ENCODE measurements around the gene ABCC3.

ABCC3 gene

DNA sequence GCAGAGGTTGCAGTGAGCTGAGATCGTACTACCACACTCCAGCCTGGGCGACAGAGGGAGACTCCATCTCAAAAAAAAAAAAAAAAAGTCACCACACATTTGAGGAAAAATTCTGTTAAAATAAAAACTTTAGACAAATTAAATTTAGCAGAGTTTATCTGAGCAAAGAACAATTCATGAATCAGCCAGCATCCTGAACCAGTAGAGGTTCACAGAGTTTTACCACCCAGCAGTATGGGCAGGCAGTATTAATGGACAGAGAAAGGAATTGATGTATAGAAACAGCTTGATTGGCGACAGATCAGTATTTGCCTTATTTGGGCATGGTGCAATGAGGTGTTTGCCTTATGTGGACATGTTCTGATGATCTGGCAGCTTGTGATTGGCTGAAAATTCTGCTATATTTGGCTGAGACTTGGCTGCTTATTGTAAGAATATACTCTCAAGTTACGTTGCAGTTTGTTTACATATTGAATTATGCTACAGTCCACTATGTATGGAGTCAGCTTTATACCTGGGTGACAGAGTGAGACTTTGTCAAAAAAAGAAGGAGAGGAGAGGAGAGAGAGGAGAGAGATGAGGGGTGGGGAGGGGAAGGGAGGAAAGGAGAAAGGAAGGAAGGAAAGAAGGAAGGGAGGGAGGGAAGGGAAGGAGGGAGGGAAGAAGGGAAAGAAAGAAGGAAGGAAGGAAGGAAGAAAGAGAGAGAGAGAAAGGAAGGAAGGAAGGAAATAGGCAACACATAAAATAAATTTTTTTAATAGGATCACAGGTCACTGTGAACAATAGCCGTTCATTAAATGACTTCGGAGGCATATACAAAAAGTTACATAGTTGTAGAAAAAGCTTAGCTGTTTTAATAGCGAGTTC, 14.6 kb downstream of the ABCC3 start:
- Histone ChIP-seq H2AK5ac (ENCODE audit: low read length, severe bottlenecking) (no peak overlapping the region), H3K18ac (ENCODE audit: low read depth in 1 of 2, low read length in 2 of 2) (no peak overlapping the region), H3K36me3 (ENCODE audit: control insufficient read depth in 1 of 2, insufficient read depth in 2 of 2, low read depth in 1 of 2, low read length in 2 of 2) (no peaks in the 10 kb centered on the region), H3K9me3 (ENCODE audit: control insufficient read depth, low read length) (no peaks in the 10 kb centered on the region), H4K91ac (ENCODE audit: low read length) (no peak overlapping the region), H2BK120ac (ENCODE audit: low read depth, low read length) (no peak overlapping the region), H2AFZ (ENCODE audit: low read depth, low read length) (no peak overlapping the region), H4K8ac (ENCODE audit: low read length) (no peak overlapping the region), H2BK15ac (ENCODE audit: low read depth, poor library complexity, severe bottlenecking) (no peak overlapping the region), H3K4me2 (ENCODE audit: low read length, poor library complexity, severe bottlenecking) (no peak overlapping the region), H3K4me1 (ENCODE audit: control insufficient read depth, insufficient read depth, low read depth, low read length) (no peaks in the 10 kb centered on the region), H3K9ac (ENCODE audit: low read length) (no peak overlapping the region), H3K79me1 (replicated peaks; ENCODE audit: low read length, poor library complexity, severe bottlenecking) (no peaks in the 10 kb centered on the region), H3K4ac (ENCODE audit: low read depth in 1 of 2, low read length in 2 of 2) (no peak overlapping the region), H2BK5ac (ENCODE audit: low read depth, low read length, poor library complexity, severe bottlenecking) (no peak overlapping the region), H3K14ac (ENCODE audit: low read length in 2 of 2) (no peak overlapping the region), H3K27ac (ENCODE audit: low read length, poor library complexity, severe bottlenecking) (no peak overlapping the region), H3K4me3 (ENCODE audit: insufficient read depth in 1 of 2, low read depth in 1 of 2, low read length in 2 of 2) (no peak overlapping the region), H2BK12ac (ENCODE audit: low read length in 2 of 2) (no peak overlapping the region), H3K27me3 (ENCODE audit: control insufficient read depth in 1 of 2, insufficient read depth in 1 of 2, low read length in 2 of 2) (no peaks in the 10 kb centered on the region), H3K23ac (ENCODE audit: low read length in 2 of 2) (no peak overlapping the region)
- WGBS: 85% methylated on average over 6 of the region's 7 CpGs
- DNase-seq: no peak

DNA sequence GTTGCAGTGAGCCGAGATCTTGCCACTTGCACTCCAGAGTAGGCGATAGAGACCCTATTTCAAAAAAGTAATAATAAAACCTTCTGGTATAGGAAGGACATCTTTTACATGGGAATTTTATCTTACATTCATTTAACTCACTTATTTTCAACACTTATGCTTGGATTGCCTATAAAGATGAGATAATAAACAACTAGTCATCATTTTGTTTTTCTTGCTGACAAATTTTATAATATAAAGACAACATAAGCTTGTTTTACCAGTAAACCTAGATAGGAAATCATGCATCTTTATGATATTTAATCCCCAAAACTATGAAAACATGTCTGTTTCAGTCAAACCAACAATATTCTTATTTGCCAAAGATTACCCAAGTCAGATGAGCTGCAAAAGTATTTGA, 17.0 kb downstream of the ABCC3 start:
- H2BK5ac ChIP-seq (ENCODE audit: low read depth, low read length, poor library complexity, severe bottlenecking): no peak overlapping the region
- H2AK5ac ChIP-seq (ENCODE audit: low read length, severe bottlenecking): no peak overlapping the region
- H2AFZ ChIP-seq (ENCODE audit: low read depth, low read length): no peak overlapping the region
- no peak overlapping the region for H3K27ac ChIP-seq (ENCODE audit: low read length, poor library complexity, severe bottlenecking)
- H3K23ac ChIP-seq (ENCODE audit: low read length in 2 of 2): no peak overlapping the region
- no peak for DNase-seq
- H4K8ac ChIP-seq (ENCODE audit: low read length): no peak overlapping the region
- no peak overlapping the region for H3K4me3 ChIP-seq (ENCODE audit: insufficient read depth in 1 of 2, low read depth in 1 of 2, low read length in 2 of 2)
- no peak overlapping the region for H3K14ac ChIP-seq (ENCODE audit: low read length in 2 of 2)
- no peak overlapping the region for H4K91ac ChIP-seq (ENCODE audit: low read length)
- H3K9ac ChIP-seq (ENCODE audit: low read length): no peak overlapping the region
- no CpG with 5 or more reads among the region's 2 CpGs for WGBS
- no peak overlapping the region for H3K4ac ChIP-seq (ENCODE audit: low read depth in 1 of 2, low read length in 2 of 2)
- no peaks in the 10 kb centered on the region for H3K27me3 ChIP-seq (ENCODE audit: control insufficient read depth in 1 of 2, insufficient read depth in 1 of 2, low read length in 2 of 2)
- no peak overlapping the region for H2BK120ac ChIP-seq (ENCODE audit: low read depth, low read length)
- no peak overlapping the region for H2BK15ac ChIP-seq (ENCODE audit: low read depth, poor library complexity, severe bottlenecking)
- H3K36me3 ChIP-seq (ENCODE audit: control insufficient read depth in 1 of 2, insufficient read depth in 2 of 2, low read depth in 1 of 2, low read length in 2 of 2): peaks cover 0 to 6% of the 10 kb centered on the region in 2 experiments
- H2BK12ac ChIP-seq (ENCODE audit: low read length in 2 of 2): no peak overlapping the region
- no peak overlapping the region for H3K4me2 ChIP-seq (ENCODE audit: low read length, poor library complexity, severe bottlenecking)
- no peaks in the 10 kb centered on the region for H3K9me3 ChIP-seq (ENCODE audit: control insufficient read depth, low read length)
- H3K79me1 ChIP-seq (replicated peaks; ENCODE audit: low read length, poor library complexity, severe bottlenecking): peaks cover 1% of the 10 kb centered on the region
- H3K4me1 ChIP-seq (ENCODE audit: control insufficient read depth, insufficient read depth, low read depth, low read length): no peaks in the 10 kb centered on the region
- no peak overlapping the region for H3K18ac ChIP-seq (ENCODE audit: low read depth in 1 of 2, low read length in 2 of 2)

DNA sequence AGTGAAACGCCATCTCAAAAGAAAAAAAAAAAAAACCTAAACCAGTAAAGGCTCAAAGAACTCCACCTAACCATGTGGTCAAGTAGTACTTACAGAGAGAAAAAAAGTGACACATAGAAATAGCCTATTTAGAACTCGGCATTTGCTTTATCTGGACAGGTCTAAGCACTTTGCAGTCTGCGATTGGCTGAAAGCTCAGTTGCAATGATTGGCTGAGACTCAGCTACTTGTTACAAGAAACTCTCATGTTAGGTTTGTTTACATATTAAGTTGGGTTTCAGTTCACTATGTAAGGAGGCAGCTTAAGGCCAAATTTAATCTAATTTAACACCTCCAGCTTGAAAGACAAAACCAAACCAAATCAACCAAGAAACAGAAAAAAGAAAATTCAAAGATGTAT, 19.1 kb downstream of the ABCC3 start:
- Histone ChIP-seq H4K8ac (ENCODE audit: low read length) (no peak overlapping the region), H3K9ac (ENCODE audit: low read length) (no peak overlapping the region), H2BK15ac (ENCODE audit: low read depth, poor library complexity, severe bottlenecking) (no peak overlapping the region), H3K4me3 (ENCODE audit: insufficient read depth in 1 of 2, low read depth in 1 of 2, low read length in 2 of 2) (no peak overlapping the region), H2BK120ac (ENCODE audit: low read depth, low read length) (no peak overlapping the region), H2AK5ac (ENCODE audit: low read length, severe bottlenecking) (no peak overlapping the region), H2BK12ac (ENCODE audit: low read length in 2 of 2) (no peak overlapping the region), H3K9me3 (ENCODE audit: control insufficient read depth, low read length) (no peaks in the 10 kb centered on the region), H3K36me3 (ENCODE audit: control insufficient read depth in 1 of 2, insufficient read depth in 2 of 2, low read depth in 1 of 2, low read length in 2 of 2) (peaks cover 5 to 16% of the 10 kb centered on the region in 2 experiments), H3K4me1 (ENCODE audit: control insufficient read depth, insufficient read depth, low read depth, low read length) (peaks cover 3% of the 10 kb centered on the region), H3K14ac (ENCODE audit: low read length in 2 of 2) (no peak overlapping the region), H3K18ac (ENCODE audit: low read depth in 1 of 2, low read length in 2 of 2) (no peak overlapping the region), H3K27me3 (ENCODE audit: control insufficient read depth in 1 of 2, insufficient read depth in 1 of 2, low read length in 2 of 2) (no peaks in the 10 kb centered on the region), H3K23ac (ENCODE audit: low read length in 2 of 2) (no peak overlapping the region), H3K79me1 (replicated peaks; ENCODE audit: low read length, poor library complexity, severe bottlenecking) (peaks cover 1% of the 10 kb centered on the region), H3K27ac (ENCODE audit: low read length, poor library complexity, severe bottlenecking) (no peak overlapping the region), H3K4me2 (ENCODE audit: low read length, poor library complexity, severe bottlenecking) (no peak overlapping the region), H2AFZ (ENCODE audit: low read depth, low read length) (no peak overlapping the region), H3K4ac (ENCODE audit: low read depth in 1 of 2, low read length in 2 of 2) (no peak overlapping the region), H4K91ac (ENCODE audit: low read length) (no peak overlapping the region), H2BK5ac (ENCODE audit: low read depth, low read length, poor library complexity, severe bottlenecking) (no peak overlapping the region)
- no peak for DNase-seq
- 95% methylated on average over 2 of the region's 3 CpGs for WGBS

DNA sequence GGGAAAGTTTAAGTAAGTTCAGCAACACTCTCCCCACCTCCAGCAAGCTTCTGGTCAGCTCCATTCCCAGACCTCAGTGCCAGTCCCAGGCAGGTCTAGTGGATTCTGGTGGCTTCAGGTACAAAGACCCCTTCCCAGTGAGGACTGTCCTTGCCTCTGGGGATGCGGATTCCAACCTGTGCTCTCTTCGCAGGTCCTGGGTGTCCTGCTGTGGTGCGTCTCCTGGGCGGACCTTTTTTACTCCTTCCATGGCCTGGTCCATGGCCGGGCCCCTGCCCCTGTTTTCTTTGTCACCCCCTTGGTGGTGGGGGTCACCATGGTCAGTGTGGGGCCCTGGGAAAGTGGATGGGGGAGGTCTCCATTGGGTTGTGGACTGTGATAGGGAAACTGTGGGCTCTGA, 21.8 kb downstream of the ABCC3 start:
- Histone ChIP-seq H3K14ac (ENCODE audit: low read length in 2 of 2) (no peak overlapping the region), H2AFZ (ENCODE audit: low read depth, low read length) (no peak overlapping the region), H3K9me3 (ENCODE audit: control insufficient read depth, low read length) (no peaks in the 10 kb centered on the region), H3K4me1 (ENCODE audit: control insufficient read depth, insufficient read depth, low read depth, low read length) (peaks cover 22% of the 10 kb centered on the region), H3K36me3 (ENCODE audit: control insufficient read depth in 1 of 2, insufficient read depth in 2 of 2, low read depth in 1 of 2, low read length in 2 of 2) (peaks cover 5 to 19% of the 10 kb centered on the region in 2 experiments), H4K8ac (ENCODE audit: low read length) (no peak overlapping the region), H2BK15ac (ENCODE audit: low read depth, poor library complexity, severe bottlenecking) (no peak overlapping the region), H3K4ac (ENCODE audit: low read depth in 1 of 2, low read length in 2 of 2) (no peak overlapping the region), H2AK5ac (ENCODE audit: low read length, severe bottlenecking) (no peak overlapping the region), H3K4me2 (ENCODE audit: low read length, poor library complexity, severe bottlenecking) (no peak overlapping the region), H3K9ac (ENCODE audit: low read length) (no peak overlapping the region), H2BK120ac (ENCODE audit: low read depth, low read length) (no peak overlapping the region), H3K18ac (ENCODE audit: low read depth in 1 of 2, low read length in 2 of 2) (no peak overlapping the region), H2BK12ac (ENCODE audit: low read length in 2 of 2) (no peak overlapping the region), H3K27me3 (ENCODE audit: control insufficient read depth in 1 of 2, insufficient read depth in 1 of 2, low read length in 2 of 2) (no peaks in the 10 kb centered on the region), H3K79me1 (replicated peaks; ENCODE audit: low read length, poor library complexity, severe bottlenecking) (peaks cover 1% of the 10 kb centered on the region), H3K4me3 (ENCODE audit: insufficient read depth in 1 of 2, low read depth in 1 of 2, low read length in 2 of 2) (no peak overlapping the region), H3K27ac (ENCODE audit: low read length, poor library complexity, severe bottlenecking) (no peak overlapping the region), H4K91ac (ENCODE audit: low read length) (no peak overlapping the region), H3K23ac (ENCODE audit: low read length in 2 of 2) (no peak overlapping the region), H2BK5ac (ENCODE audit: low read depth, low read length, poor library complexity, severe bottlenecking) (no peak overlapping the region)
- DNase-seq: no peak
- 86% methylated on average over 5 of the region's 5 CpGs for WGBS
